Stimulated activated CD8-positive, alpha-beta memory T cell treated with anti-CD3 and anti-CD28 coated beads, Interleukin-4, amount 100 ng/mL, for 1 hour (primary cell): ENCODE measurements around the gene DAO.
"Not testable (repeated sequence)": the region's sequence is repeated elsewhere in the genome, so short reads cannot be mapped to it uniquely, and the experiment has no call there.

Experiments
- DNase-seq, 2 donors: peaks; one replicate each; pipeline ENCODE4 v3.0.0-alpha.2; 2020; ENCODE audit warnings: low read depth in 2 of 2, low spot score in 1 of 2

Gene DAO

GRCh38 chr12:108879615-108880254, at the start of gene DAO:
Gene DAO, plus strand, starts transcription at chr12:108880092. Its CDS starts 4,915 bp downstream, at chr12:108885007.
- DNase-seq = no peak

- DNase-seq = no peak
These were observed 48.4 kb upstream of the DAO start for GRCh38 chr12:108831309-108831991.

GRCh38 chr12:108832208-108832607, 47.7 kb upstream of the DAO start:
- no peak for DNase-seq

- DNase-seq = no peak
These were observed 47.0 kb upstream of the DAO start for GRCh38 chr12:108832730-108833354.

- DNase-seq = no peak
These were observed 46.5 kb upstream of the DAO start for GRCh38 chr12:108833355-108833733.

- DNase-seq = no peak
These were observed 46.0 kb upstream of the DAO start for GRCh38 chr12:108833757-108834472.

- no peak for DNase-seq
These were observed 43.8 kb upstream of the DAO start for GRCh38 chr12:108835860-108836634.

- DNase-seq = no peak
These were observed 42.7 kb upstream of the DAO start for GRCh38 chr12:108837239-108837638.

GRCh38 chr12:108837680-108838079, 42.2 kb upstream of the DAO start:
- DNase-seq = no peak

GRCh38 chr12:108838194-108839017, 41.5 kb upstream of the DAO start:
- DNase-seq = peak in 1 of 2 donors; percentile 45

GRCh38 chr12:108839018-108839889, 40.6 kb upstream of the DAO start:
- no peak for DNase-seq

GRCh38 chr12:108839890-108840230, 40.0 kb upstream of the DAO start:
- DNase-seq = no peak

GRCh38 chr12:108840605-108841332, 39.1 kb upstream of the DAO start:
- no peak for DNase-seq

GRCh38 chr12:108841825-108842224, 38.1 kb upstream of the DAO start:
- not testable (repeated sequence) for DNase-seq

- DNase-seq = no peak
These were observed 37.5 kb upstream of the DAO start for GRCh38 chr12:108842361-108842760.

GRCh38 chr12:108843187-108843586, 36.7 kb upstream of the DAO start:
- DNase-seq = no peak

GRCh38 chr12:108845696-108846095, 34.2 kb upstream of the DAO start:
- no peak for DNase-seq

GRCh38 chr12:108846290-108846701, 33.6 kb upstream of the DAO start:
- DNase-seq = no peak

- no peak for DNase-seq
These were observed 32.2 kb upstream of the DAO start for GRCh38 chr12:108847705-108848104.
